HepG2 (cell line): ENCODE results near the gene KRCC1. TPM values are rescaled to one million over a fixed set of nuclear protein-coding genes. Genes with fewer than 3 reads are reported as not detected.

ENCODE experiments used
- ARID3A ChIP-seq: IDR thresholded peaks from 2 replicates; pipeline ENCODE4 v1.6.1; 2012; ENCODE audit warnings: low read depth, low read length, improper control_type of control experiment
- CREB1 ChIP-seq, 2 experiments: fragments of 450-650 bp in 1 of 2; IDR thresholded peaks; 2 replicates each; pipeline ENCODE4 v1.6.1; 2016 to 2017; ENCODE audit warnings: control low read depth in 1 of 2, mild to moderate bottlenecking in 1 of 2, missing compliant biosample characterization in 1 of 2, missing genetic modification characterization in 1 of 2
- ELF3 ChIP-seq: IDR thresholded peaks from 2 replicates; pipeline ENCODE4 v1.6.1; 2016; ENCODE audit warnings: missing genetic modification reagents, missing compliant biosample characterization
- EP300 ChIP-seq, 3 experiments: sonication (generic) in 1 of 3; formaldehyde crosslinking in 1 of 3; IDR thresholded peaks; 2 replicates each; pipeline versions ENCODE4 v1.5.1 to v1.6.1; 2011 to 2020; ENCODE audit warnings: low read depth in 2 of 3, low read length in 2 of 3, borderline replicate concordance in 1 of 3, improper control_type of control experiment in 1 of 3, mild to moderate bottlenecking in 1 of 3, missing genetic modification reagents in 1 of 3, moderate library complexity in 1 of 3
- ETV5 ChIP-seq: IDR thresholded peaks from 2 replicates; pipeline ENCODE4 v1.6.1; 2018; ENCODE audit warnings: missing biosample characterization, missing genetic modification reagents, inconsistent platforms, borderline replicate concordance
- HNF4G ChIP-seq, 2 experiments: sonication (generic) in 1 of 2; formaldehyde crosslinking in 1 of 2; IDR thresholded peaks; 2 replicates each; pipeline versions ENCODE4 v1.4.0 to v1.6.1; 2011 to 2020; ENCODE audit warnings: borderline replicate concordance in 2 of 2, low read depth in 2 of 2, mild to moderate bottlenecking in 2 of 2, low read length in 1 of 2, missing genetic modification reagents in 1 of 2, moderate library complexity in 1 of 2
- RNF219 ChIP-seq: sonication (generic); formaldehyde crosslinking; IDR thresholded peaks from 2 replicates; pipeline ENCODE4 v1.5.0; 2020; ENCODE audit warnings: mild to moderate bottlenecking, missing genetic modification reagents
- RXRB ChIP-seq: IDR thresholded peaks from 2 replicates; pipeline ENCODE4 v1.6.1; 2016; ENCODE audit warnings: borderline replicate concordance, missing genetic modification reagents, missing compliant biosample characterization
- TEAD3 ChIP-seq: optimal IDR thresholded peaks from 2 replicates; pipeline ENCODE3; 2016; ENCODE audit warnings: borderline replicate concordance
- ZBTB40 ChIP-seq, 2 experiments: fragments of 450-650 bp in 1 of 2; sonication (generic) in 1 of 2; formaldehyde crosslinking in 1 of 2; IDR thresholded peaks; 2 replicates each; pipeline versions ENCODE4 v1.6.1 to v1.8.0; 2016 to 2022; ENCODE audit warnings: antibody characterized with exemption in 1 of 2, mild to moderate bottlenecking in 1 of 2, missing genetic modification reagents in 1 of 2
- ZNF230 ChIP-seq: sonication (generic); formaldehyde crosslinking; IDR thresholded peaks from 2 replicates; pipeline ENCODE4 v1.4.0; 2020; ENCODE audit warnings: mild to moderate bottlenecking, missing genetic modification reagents
- ZNF615 ChIP-seq: sonication (generic); formaldehyde crosslinking; IDR thresholded peaks from 2 replicates; pipeline ENCODE4 v1.5.0; 2020; ENCODE audit warnings: mild to moderate bottlenecking, missing genetic modification reagents, borderline replicate concordance
- ZNF879 ChIP-seq: sonication (generic); formaldehyde crosslinking; IDR thresholded peaks from 2 replicates; pipeline ENCODE4 v1.8.1; 2023; ENCODE audit warnings: missing genetic modification reagents
- polyA plus RNA-seq, 8 experiments: library from polyadenylated mRNA; depleted of rRNA in 3 of 8; stranded (reverse) in 7 of 8; unstranded in 1 of 8; fragments of >200 nt; fragmentation: Illumina TruSeq in 4 of 8; extraction: Trizol in 4 of 8; gene quantifications; 2 replicates each; pipeline versions ENCODE4 v1.2.1 to v1.2.3, GENCODE V29; 2011 to 2016; ENCODE audit warnings: low read depth in 4 of 8, missing spikeins in 1 of 8, mixed read lengths in 1 of 8; ENCODE audit not compliant: insufficient read depth in 1 of 8
- total RNA-seq, 5 experiments: library from RNA; depleted of rRNA; stranded (reverse); fragments of >200 nt; fragmentation: Illumina TruSeq; extraction: Trizol; gene quantifications; 2 replicates each; pipeline ENCODE4 v1.2.3, GENCODE V29; 2016; ENCODE audit warnings: low read depth in 1 of 5

The KRCC1 gene
- total and polyA plus RNA-seq, 2 of the 13 experiments (the other 11 are each of a cell fraction or from before 2014, with no cell fraction given), result 6.5 to 7.7 TPM

GRCh38 chr2:88038263-88039105 is 17.1 kb downstream of the KRCC1 start (continued):
- TF ChIP-seq RNF219, result no peak
- TF ChIP-seq ETV5 (CRISPR knock-in tag), result no peak
- TF ChIP-seq ZNF615 (CRISPR knock-in tag), result no peak
- TF ChIP-seq ARID3A, result 0 out of 2 replicates have a peak, but pooled peaks have one; percentile 18
- TF ChIP-seq EP300 (IDR thresholded peaks at IDR 0.05; ENCODE audit: low read depth in 2 of 2, low read length in 2 of 2), result peak in 1 of 2 experiments; percentile 62; a peak in 2 of 4 replicates
- no peak for TF ChIP-seq EP300 (CRISPR knock-in tag; IDR thresholded peaks at IDR 0.05; ENCODE audit: borderline replicate concordance)
- TF ChIP-seq CREB1 (IDR thresholded peaks at IDR 0.05), result no peak
- TF ChIP-seq CREB1 (CRISPR knock-in tag; IDR thresholded peaks at IDR 0.05), result peak; percentile 52; the same call in 1 of the 2 replicates
- TF ChIP-seq ZBTB40 (IDR thresholded peaks at IDR 0.05), result no peak
- no peak for TF ChIP-seq ZBTB40 (CRISPR knock-in tag; IDR thresholded peaks at IDR 0.05)
- TF ChIP-seq ZNF230 (CRISPR knock-in tag), result no peak
- TF ChIP-seq ZNF879 (CRISPR knock-in tag), result no peak
- no peak for TF ChIP-seq ELF3
- TF ChIP-seq TEAD3 (CRISPR knock-in tag), result peak; percentile 36
- no peak for TF ChIP-seq HNF4G (IDR thresholded peaks at IDR 0.05; ENCODE audit: borderline replicate concordance, low read depth, low read length)
- no peak for TF ChIP-seq HNF4G (CRISPR knock-in tag; IDR thresholded peaks at IDR 0.05; ENCODE audit: borderline replicate concordance, low read depth)
- TF ChIP-seq RXRB (CRISPR knock-in tag), result peak; percentile 34; the same call in 1 of the 2 replicates
